Activated naive CD8-positive, alpha-beta T cell treated with anti-CD3 and anti-CD28 coated beads, Interleukin-2, amount 50 U/mL, for 24 hours (primary cell): Measurements from ENCODE around the gene ST6GALNAC4.

ENCODE experiments used
- ATAC-seq: fragments of 150-1000 bp; cut with Tn5 transposase; one replicate; pipeline ENCODE4 v1.10.0; 2021
- DNase-seq: peaks from one replicate; pipeline ENCODE4 v3.0.0; 2021
- H3K27ac Mint-ChIP-seq: one replicate; pipeline ENCODE4 v1.8.0; 2021; ENCODE audit warnings: mild to moderate bottlenecking, mixed read lengths
- H3K27me3 Mint-ChIP-seq: one replicate; pipeline ENCODE4 v1.8.0; 2021; ENCODE audit warnings: mixed read lengths
- H3K36me3 Mint-ChIP-seq: one replicate; pipeline ENCODE4 v1.8.0; 2021; ENCODE audit warnings: low read depth, mixed read lengths
- H3K4me1 Mint-ChIP-seq: one replicate; pipeline ENCODE4 v1.8.0; 2021; ENCODE audit warnings: mixed read lengths
- H3K4me3 Mint-ChIP-seq: one replicate; pipeline ENCODE4 v1.8.0; 2021; ENCODE audit warnings: mild to moderate bottlenecking, moderate library complexity, mixed read lengths
- H3K9me3 Mint-ChIP-seq: one replicate; pipeline ENCODE4 v1.8.0; 2021; ENCODE audit warnings: mixed read lengths

The ST6GALNAC4 gene

GRCh38 chr9:127917603-127918002 lies 762 bp upstream of the ST6GALNAC4 start:
- Mint-ChIP-seq H3K4me3 (peak overlapping the region; percentile 78), H3K27ac (peak overlapping the region; percentile 66), H3K4me1 (peaks cover 60% of the 10 kb centered on the region), H3K27me3 (peaks cover 3% of the 10 kb centered on the region), H3K36me3 (peaks cover 7% of the 10 kb centered on the region), H3K9me3 (no peaks in the 10 kb centered on the region)
- DNase-seq: peak; percentile 35
- ATAC-seq: no peak

DNA sequence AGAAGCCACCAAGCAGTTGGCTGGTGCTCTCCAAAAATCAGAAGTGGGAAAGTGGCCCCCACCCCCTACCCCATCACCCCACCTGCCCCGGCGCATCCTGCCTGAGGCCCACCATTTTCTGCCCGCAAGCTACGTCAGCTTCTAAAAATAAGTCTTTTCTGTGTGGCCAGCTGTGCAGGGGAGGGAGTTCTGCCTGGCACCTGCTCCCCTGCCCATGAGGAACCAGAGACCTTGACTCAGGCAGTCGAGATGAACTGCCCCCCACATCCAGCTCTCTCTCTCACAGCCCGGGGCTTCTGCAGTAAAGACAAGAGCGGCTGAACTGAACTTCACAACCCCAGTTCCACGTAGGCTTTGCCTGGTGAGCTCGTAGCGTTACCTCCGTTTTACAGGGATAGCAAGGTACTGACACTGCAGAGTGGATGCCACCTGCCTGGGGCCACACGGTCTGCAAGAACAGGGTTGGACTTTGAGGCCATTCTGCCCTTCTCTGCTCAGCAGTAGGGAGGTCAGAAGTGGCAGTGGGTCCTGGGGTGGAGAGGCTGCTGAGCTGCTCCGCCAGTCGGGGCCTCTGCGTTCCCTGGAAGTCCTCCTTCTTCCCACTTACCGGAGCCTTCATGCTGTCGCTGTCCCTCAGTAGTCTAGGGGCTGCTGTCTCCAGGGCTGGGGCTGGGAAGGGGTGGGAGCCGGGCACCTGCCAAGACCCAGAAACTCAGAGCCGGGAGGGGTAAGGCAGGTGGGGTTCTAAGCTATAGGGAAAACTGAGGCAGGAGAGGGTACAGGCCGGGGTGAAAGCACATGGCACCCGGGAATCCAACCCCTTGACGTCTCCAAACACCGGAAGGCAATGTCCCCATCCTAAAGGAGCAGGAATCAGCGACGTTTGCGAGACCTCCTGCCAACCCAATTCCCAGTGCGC lies 781 bp downstream of the ST6GALNAC4 start:
- Mint-ChIP-seq H3K27me3 (no peaks in the 10 kb centered on the region), H3K4me1 (peaks cover 68% of the 10 kb centered on the region), H3K36me3 (peaks cover 20% of the 10 kb centered on the region), H3K9me3 (no peaks in the 10 kb centered on the region), H3K4me3 (peak overlapping the region; percentile 90), H3K27ac (peak overlapping the region; percentile 90)
- peak; percentile 65 for DNase-seq
- ATAC-seq: peak; percentile 12

DNA sequence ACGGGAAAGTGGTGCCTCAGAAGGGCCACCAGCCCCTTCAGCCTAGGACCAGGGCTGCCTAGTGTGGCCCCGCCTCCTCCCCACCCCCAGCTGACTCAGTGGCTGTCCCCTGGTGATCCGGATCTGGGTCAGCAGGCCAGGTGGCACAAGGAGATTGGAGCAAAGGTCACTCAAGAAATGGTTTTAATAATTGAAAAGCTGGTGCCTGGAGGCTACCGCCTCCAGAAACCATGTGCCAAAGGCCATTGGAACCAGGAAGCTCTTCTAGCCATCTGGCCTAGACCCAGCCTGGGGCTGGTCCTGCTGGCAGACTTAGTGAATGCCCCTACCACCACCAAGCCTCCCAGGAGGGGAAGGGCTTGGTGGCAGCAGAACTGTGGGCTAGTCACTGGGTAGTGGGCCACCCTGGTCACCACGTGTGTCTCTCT lies 1.5 kb downstream of the ST6GALNAC4 start:
- H3K4me3 Mint-ChIP-seq: peak overlapping the region; percentile 90

GRCh38 chr9:127913682-127914081 lies 3.2 kb downstream of the ST6GALNAC4 start:
- peaks cover 23% of the 10 kb centered on the region for H3K36me3 Mint-ChIP-seq
- peaks cover 53% of the 10 kb centered on the region for H3K4me1 Mint-ChIP-seq
- ATAC-seq (no peak), DNase-seq (no peak)
- no peak overlapping the region for H3K27ac Mint-ChIP-seq
- H3K4me3 Mint-ChIP-seq: no peak overlapping the region
- H3K27me3 Mint-ChIP-seq: no peaks in the 10 kb centered on the region
- no peaks in the 10 kb centered on the region for H3K9me3 Mint-ChIP-seq

More for the DNA sequence above, 1.5 kb downstream of the ST6GALNAC4 start:
- DNase-seq: peak; percentile 55
- Mint-ChIP-seq H3K36me3 (peaks cover 23% of the 10 kb centered on the region), H3K27me3 (no peaks in the 10 kb centered on the region), H3K4me1 (peaks cover 69% of the 10 kb centered on the region), H3K9me3 (no peaks in the 10 kb centered on the region), H3K27ac (peak overlapping the region; percentile 90)
- ATAC-seq: peak; percentile 3

- Mint-ChIP-seq H3K36me3 (peaks cover 25% of the 10 kb centered on the region), H3K4me1 (peaks cover 45% of the 10 kb centered on the region), H3K4me3 (no peak overlapping the region)
These were observed 4.0 kb downstream of the ST6GALNAC4 start for GRCh38 chr9:127912882-127913281.

GRCh38 chr9:127912296-127912695 lies 4.5 kb downstream of the ST6GALNAC4 start:
- peaks cover 43% of the 10 kb centered on the region for H3K4me1 Mint-ChIP-seq
- no peak for ATAC-seq
- H3K4me3 Mint-ChIP-seq: no peak overlapping the region
- H3K36me3 Mint-ChIP-seq: peaks cover 25% of the 10 kb centered on the region
- no peak for DNase-seq
- no peaks in the 10 kb centered on the region for H3K27me3 Mint-ChIP-seq
- H3K27ac Mint-ChIP-seq: no peak overlapping the region
- H3K9me3 Mint-ChIP-seq: no peaks in the 10 kb centered on the region

More at GRCh38 chr9:127912882-127913281, 4.0 kb downstream of the ST6GALNAC4 start:
- no peak overlapping the region for H3K27ac Mint-ChIP-seq
- ATAC-seq (no peak), DNase-seq (no peak)
- no peaks in the 10 kb centered on the region for H3K9me3 Mint-ChIP-seq
- no peaks in the 10 kb centered on the region for H3K27me3 Mint-ChIP-seq

GRCh38 chr9:127910613-127911205 lies 6.1 kb downstream of the ST6GALNAC4 start:
- Mint-ChIP-seq H3K36me3 (peaks cover 25% of the 10 kb centered on the region), H3K4me1 (peaks cover 54% of the 10 kb centered on the region)
- no peak for DNase-seq

GRCh38 chr9:127909839-127910273 lies 7.0 kb downstream of the ST6GALNAC4 start:
- H3K9me3 Mint-ChIP-seq: no peaks in the 10 kb centered on the region
- H3K36me3 Mint-ChIP-seq: peaks cover 25% of the 10 kb centered on the region
- no peaks in the 10 kb centered on the region for H3K27me3 Mint-ChIP-seq
- ATAC-seq: no peak
- peaks cover 56% of the 10 kb centered on the region for H3K4me1 Mint-ChIP-seq
- no peak for DNase-seq
- H3K27ac Mint-ChIP-seq: no peak overlapping the region
- no peak overlapping the region for H3K4me3 Mint-ChIP-seq

More at GRCh38 chr9:127910613-127911205, 6.1 kb downstream of the ST6GALNAC4 start:
- Mint-ChIP-seq H3K4me3 (no peak overlapping the region), H3K9me3 (no peaks in the 10 kb centered on the region), H3K27me3 (no peaks in the 10 kb centered on the region), H3K27ac (peak overlapping the region; percentile 87)
- ATAC-seq: no peak

- no peaks in the 10 kb centered on the region for H3K9me3 Mint-ChIP-seq
- H3K4me1 Mint-ChIP-seq: peaks cover 62% of the 10 kb centered on the region
- ATAC-seq (no peak), DNase-seq (no peak)
- no peak overlapping the region for H3K4me3 Mint-ChIP-seq
- peaks cover 21% of the 10 kb centered on the region for H3K36me3 Mint-ChIP-seq
- H3K27me3 Mint-ChIP-seq: no peaks in the 10 kb centered on the region
- H3K27ac Mint-ChIP-seq: no peak overlapping the region
These were observed 8.2 kb downstream of the ST6GALNAC4 start for GRCh38 chr9:127908660-127908926.

- DNase-seq (no peak), ATAC-seq (no peak)
- Mint-ChIP-seq H3K4me3 (no peak overlapping the region), H3K36me3 (peaks cover 20% of the 10 kb centered on the region), H3K9me3 (no peaks in the 10 kb centered on the region), H3K27me3 (no peaks in the 10 kb centered on the region), H3K27ac (no peak overlapping the region), H3K4me1 (peaks cover 68% of the 10 kb centered on the region)
These were observed 8.8 kb downstream of the ST6GALNAC4 start for GRCh38 chr9:127907867-127908659.

GRCh38 chr9:127905788-127906191 lies 11.1 kb downstream of the ST6GALNAC4 start:
- peaks cover 63% of the 10 kb centered on the region for H3K4me1 Mint-ChIP-seq
- DNase-seq: peak; percentile 64
- ATAC-seq: peak; percentile 23
- peak overlapping the region; percentile 89 for H3K4me3 Mint-ChIP-seq
- no peaks in the 10 kb centered on the region for H3K9me3 Mint-ChIP-seq
- peaks cover 4% of the 10 kb centered on the region for H3K36me3 Mint-ChIP-seq
- no peaks in the 10 kb centered on the region for H3K27me3 Mint-ChIP-seq
- peak overlapping the region; percentile 99 for H3K27ac Mint-ChIP-seq

DNA sequence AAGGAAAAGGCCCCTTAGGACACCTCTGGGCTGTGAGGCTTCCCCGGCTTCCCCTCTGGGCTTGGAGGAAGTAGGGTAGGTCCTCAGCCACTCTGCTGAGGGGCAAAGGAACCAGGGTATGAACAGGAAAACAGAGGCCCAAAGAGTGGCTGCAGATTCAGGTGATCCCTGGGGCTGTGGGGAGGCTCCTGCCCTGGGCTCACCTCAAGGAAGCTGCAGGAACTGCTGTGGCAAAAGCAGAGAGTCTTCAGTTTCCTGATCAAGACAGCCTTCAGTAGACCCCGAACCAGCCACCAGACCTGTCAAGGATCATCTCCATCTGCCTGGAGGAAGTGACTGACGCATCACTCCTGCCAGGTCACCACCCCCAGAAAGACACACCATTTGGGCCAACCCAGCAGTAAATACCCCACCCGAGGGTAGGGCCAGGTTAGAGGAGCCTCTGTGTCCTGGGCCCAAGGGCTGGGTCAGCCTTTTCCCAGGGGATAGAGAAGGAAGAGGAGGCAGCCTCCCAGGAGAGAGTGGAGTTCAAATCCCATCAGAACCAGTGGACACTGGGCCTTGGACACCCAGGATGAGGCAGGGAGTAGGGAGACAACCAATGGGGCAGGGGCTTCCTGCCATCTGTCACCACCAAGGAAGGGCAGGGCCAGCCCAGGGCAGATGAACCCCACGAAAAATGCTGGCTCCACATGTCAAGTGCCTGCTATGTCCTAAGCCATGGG lies 11.7 kb downstream of the ST6GALNAC4 start:
- Mint-ChIP-seq H3K27ac (peak overlapping the region; percentile 99), H3K9me3 (no peaks in the 10 kb centered on the region), H3K4me1 (peaks cover 62% of the 10 kb centered on the region), H3K27me3 (no peaks in the 10 kb centered on the region), H3K4me3 (peak overlapping the region; percentile 89), H3K36me3 (peaks cover 4% of the 10 kb centered on the region)
- DNase-seq: peak; percentile 62
- peak; percentile 67 for ATAC-seq

GRCh38 chr9:127904561-127905003 lies 12.3 kb downstream of the ST6GALNAC4 start:
- peaks cover 67% of the 10 kb centered on the region for H3K4me1 Mint-ChIP-seq
- H3K9me3 Mint-ChIP-seq: no peaks in the 10 kb centered on the region
- DNase-seq (peak; percentile 34), ATAC-seq (no peak)
- H3K36me3 Mint-ChIP-seq: peaks cover 4% of the 10 kb centered on the region
- peak overlapping the region; percentile 99 for H3K27ac Mint-ChIP-seq
- H3K27me3 Mint-ChIP-seq: no peaks in the 10 kb centered on the region
- H3K4me3 Mint-ChIP-seq: peak overlapping the region; percentile 89
